Cardiac muscle cell (in vitro differentiated cells and primary cell): Measurements from ENCODE around the gene DUSP6. TPM values are rescaled to one million over a fixed set of nuclear protein-coding genes. Genes with fewer than 3 reads are reported as not detected.

ENCODE experiments used
- DNase-seq, 2 donors: peaks; one replicate each; pipeline versions ENCODE4 v3.0.0 to v3.0.0-alpha.2; 2010 to 2017; ENCODE audit warnings: low read depth in 1 of 2, low spot score in 1 of 2
- H3K27ac ChIP-seq: fragments of 200-600 bp; sonication (generic); 2 replicates; pipeline ENCODE4 v1.5.1; 2016
- H3K27me3 ChIP-seq: fragments of 200-600 bp; sonication (generic); 2 replicates; pipeline ENCODE4 v1.6.0; 2016; ENCODE audit warnings: control low read depth
- H3K36me3 ChIP-seq: fragments of 200-600 bp; sonication (generic); 2 replicates; pipeline ENCODE4 v1.5.1; 2016; ENCODE audit warnings: control low read depth
- H3K4me1 ChIP-seq: fragments of 200-600 bp; sonication (generic); 2 replicates; pipeline ENCODE4 v1.8.1; 2017; ENCODE audit warnings: low read depth, mild to moderate bottlenecking, mixed run types
- H3K4me3 ChIP-seq: fragments of 200-600 bp; sonication (generic); 2 replicates; pipeline ENCODE4 v1.5.1; 2016; ENCODE audit warnings: mild to moderate bottlenecking
- H3K9me3 ChIP-seq: fragments of 200-600 bp; sonication (generic); 2 replicates; pipeline ENCODE4 v1.5.1; 2017; ENCODE audit warnings: low read depth, mild to moderate bottlenecking, control low read depth
- CTCF ChIP-seq: IDR thresholded peaks from 2 replicates; pipeline ENCODE4 v1.5.1; 2012; ENCODE audit warnings: low read depth, mild to moderate bottlenecking, low read length
- polyA plus RNA-seq: library from polyadenylated mRNA; unstranded; fragments of >200 nt; fragmentation: Nextera tagmentation; extraction: Ambion mirVana; gene quantifications from 2 replicates; pipeline ENCODE4 v1.2.1, GENCODE V29; 2016
- total RNA-seq: library from RNA; depleted of rRNA; stranded (reverse); fragments of >200 nt; gene quantifications from 2 replicates; pipeline ENCODE4 v1.2.3, GENCODE V29; 2016

The DUSP6 gene
- total and polyA plus RNA-seq, 2 experiments from 2014 or later, result 191 to 200 TPM

- TF ChIP-seq CTCF, result no peak
- no peak for DNase-seq
- Histone ChIP-seq H3K36me3 (peaks cover 16% of the 10 kb centered on the region), H3K4me1 (peaks cover 44% of the 10 kb centered on the region), H3K27ac (peak overlapping the region; percentile 94), H3K9me3 (no peaks in the 10 kb centered on the region), H3K27me3 (no peaks in the 10 kb centered on the region), H3K4me3 (peak overlapping the region; percentile 6)
These were observed 6.9 kb downstream of the DUSP6 start for GRCh38 chr12:89345376-89345775.

- Histone ChIP-seq H3K4me1 (peaks cover 44% of the 10 kb centered on the region), H3K27me3 (no peaks in the 10 kb centered on the region), H3K9me3 (no peaks in the 10 kb centered on the region), H3K27ac (peak overlapping the region; percentile 94), H3K36me3 (peaks cover 16% of the 10 kb centered on the region), H3K4me3 (no peak overlapping the region)
- no peak for TF ChIP-seq CTCF
- DNase-seq, result no peak
These were observed 7.5 kb downstream of the DUSP6 start for GRCh38 chr12:89344862-89345202.

GRCh38 chr12:89344043-89344861, 8.0 kb downstream of the DUSP6 start:
- Histone ChIP-seq H3K4me3 (no peak overlapping the region), H3K36me3 (peaks cover 10% of the 10 kb centered on the region), H3K4me1 (peaks cover 41% of the 10 kb centered on the region), H3K27ac (peak overlapping the region; percentile 31), H3K9me3 (no peaks in the 10 kb centered on the region), H3K27me3 (no peaks in the 10 kb centered on the region)
- DNase-seq, result no peak
- TF ChIP-seq CTCF, result no peak

DNA sequence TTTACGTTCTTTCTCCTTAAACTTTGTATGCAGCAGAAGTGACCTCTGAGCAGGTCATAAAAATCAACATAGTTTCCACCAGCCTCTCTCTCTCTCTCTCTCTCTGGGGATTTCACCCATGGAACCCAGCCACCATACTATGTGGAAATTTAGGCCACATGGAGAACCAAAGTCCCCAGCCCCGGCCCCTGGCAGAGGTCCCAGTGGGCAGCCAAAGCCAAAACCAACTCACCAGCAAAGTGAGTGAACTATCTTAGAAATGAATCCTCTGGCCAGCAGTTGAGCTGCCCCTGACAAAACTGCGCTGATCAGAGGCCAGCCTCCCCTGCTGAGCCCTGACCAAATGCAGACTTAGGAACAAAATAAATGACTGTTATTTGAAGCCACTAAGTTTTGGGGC, 9.2 kb downstream of the DUSP6 start:
- Histone ChIP-seq H3K36me3 (peaks cover 1% of the 10 kb centered on the region), H3K27ac (no peak overlapping the region), H3K4me1 (peaks cover 30% of the 10 kb centered on the region), H3K27me3 (no peaks in the 10 kb centered on the region), H3K4me3 (no peak overlapping the region), H3K9me3 (no peaks in the 10 kb centered on the region)
- TF ChIP-seq CTCF, result no peak
- peak in 1 of 2 donors; percentile 77 for DNase-seq

- H3K36me3 ChIP-seq, result no peaks in the 10 kb centered on the region
- peaks cover 9% of the 10 kb centered on the region for H3K4me1 ChIP-seq
- H3K4me3 ChIP-seq, result no peak overlapping the region
- DNase-seq, result no peak
- H3K27me3 ChIP-seq, result no peaks in the 10 kb centered on the region
- H3K9me3 ChIP-seq, result no peaks in the 10 kb centered on the region
- no peak overlapping the region for H3K27ac ChIP-seq
- no peak for TF ChIP-seq CTCF
These were observed 11.4 kb downstream of the DUSP6 start for GRCh38 chr12:89340861-89341260.
